GM23338 (cell line): ENCODE measurements around the gene VPS8. TPM values are rescaled to one million over a fixed set of nuclear protein-coding genes. Genes with fewer than 3 reads are reported as not detected.

Source experiments
- ATAC-seq: fragments of 200-7000 bp; cut with Tn5 transposase; 3 replicates; pipeline ENCODE4 v1.9.1; 2020
- DNase-seq: peaks from one replicate; pipeline ENCODE4 v3.0.0-alpha.2; 2015; ENCODE audit warnings: low spot score
- H2AFZ ChIP-seq: fragments of 200-600 bp; sonication (generic); 2 replicates; pipeline ENCODE4 v1.8.0; 2016; ENCODE audit warnings: antibody characterized with exemption, mild to moderate bottlenecking, moderate library complexity
- H3F3A ChIP-seq: fragments of 200-600 bp; sonication (generic); replicated peaks from 2 replicates; pipeline ENCODE4 v1.8.0; 2017; ENCODE audit warnings: antibody characterized with exemption, mixed run types, low read depth
- H3K27ac ChIP-seq: fragments of 200-600 bp; sonication (generic); 2 replicates; pipeline ENCODE4 v1.6.1; 2016; ENCODE audit warnings: low read depth
- H3K27me3 ChIP-seq: fragments of 200-600 bp; sonication (generic); 2 replicates; pipeline ENCODE4 v1.8.0; 2016; ENCODE audit warnings: mild to moderate bottlenecking, mixed run types, moderate library complexity; ENCODE audit not compliant: insufficient read depth
- H3K36me3 ChIP-seq: fragments of 200-600 bp; sonication (generic); 2 replicates; pipeline ENCODE4 v1.8.0; 2016; ENCODE audit warnings: mild to moderate bottlenecking; ENCODE audit not compliant: insufficient read depth
- H3K4me1 ChIP-seq: fragments of 200-600 bp; sonication (generic); 2 replicates; pipeline ENCODE4 v1.8.0; 2016; ENCODE audit warnings: mild to moderate bottlenecking, moderate library complexity; ENCODE audit not compliant: insufficient read depth
- H3K4me2 ChIP-seq: fragments of 200-600 bp; sonication (generic); 2 replicates; pipeline ENCODE4 v1.7.1; 2017; ENCODE audit warnings: mixed run types
- H3K4me3 ChIP-seq: fragments of 200-600 bp; sonication (generic); 2 replicates; pipeline ENCODE4 v1.6.1; 2016; ENCODE audit warnings: mixed run types
- H3K79me2 ChIP-seq: fragments of 200-600 bp; sonication (generic); replicated peaks from 2 replicates; pipeline ENCODE4 v1.8.0; 2017; ENCODE audit warnings: mild to moderate bottlenecking; ENCODE audit not compliant: insufficient read depth
- H3K9me2 ChIP-seq: fragments of 200-600 bp; sonication (generic); 2 replicates; pipeline ENCODE4 v1.8.0; 2017; ENCODE audit not compliant: insufficient read depth
- H4K20me1 ChIP-seq: fragments of 200-600 bp; sonication (generic); replicated peaks from 2 replicates; pipeline ENCODE4 v1.8.0; 2017; ENCODE audit warnings: mild to moderate bottlenecking; ENCODE audit not compliant: insufficient read depth
- H3K27ac Mint-ChIP-seq: 2 replicates; pipeline ENCODE4 v1.8.0; 2020; ENCODE audit warnings: inconsistent platforms, mild to moderate bottlenecking, moderate library complexity, mixed read lengths
- H3K27me3 Mint-ChIP-seq: 3 replicates; pipeline ENCODE4 v1.8.0; 2022; ENCODE audit warnings: low read depth, mild to moderate bottlenecking, moderate library complexity, mixed read lengths, inconsistent platforms; ENCODE audit not compliant: insufficient read depth, poor library complexity
- H3K36me3 Mint-ChIP-seq: 3 replicates; pipeline ENCODE4 v1.8.0; 2021; ENCODE audit warnings: low read depth, mild to moderate bottlenecking, inconsistent platforms, moderate library complexity, mixed read lengths
- H3K4me1 Mint-ChIP-seq: 3 replicates; pipeline ENCODE4 v1.8.0; 2020; ENCODE audit warnings: mild to moderate bottlenecking, inconsistent platforms, mixed read lengths
- H3K4me3 Mint-ChIP-seq: 3 replicates; pipeline ENCODE4 v1.8.0; 2021; ENCODE audit warnings: moderate library complexity, mild to moderate bottlenecking, inconsistent platforms, mixed read lengths
- H3K9me3 Mint-ChIP-seq: 3 replicates; pipeline ENCODE4 v1.8.0; 2020; ENCODE audit warnings: moderate library complexity, mild to moderate bottlenecking, inconsistent platforms, mixed read lengths
- CREB1 ChIP-seq: fragments of 250-450 bp; sonication (Bioruptor Pico); IDR thresholded peaks from 2 replicates; pipeline ENCODE4 v1.5.0; 2020; ENCODE audit warnings: low read depth, mild to moderate bottlenecking, moderate library complexity
- CTCF ChIP-seq, 2 experiments: fragments of 200-600 bp in 1 of 2; sonication (generic) in 1 of 2; conservative IDR thresholded peaks; 2 replicates each; pipeline versions ENCODE4 v1.5.1 to v1.6.1; 2016 to 2017; ENCODE audit warnings: antibody characterized with exemption in 2 of 2, low read depth in 2 of 2, mild to moderate bottlenecking in 2 of 2, moderate library complexity in 1 of 2
- ETS1 ChIP-seq: IDR thresholded peaks from 2 replicates; pipeline ENCODE4 v1.6.1; 2016; ENCODE audit warnings: antibody characterized with exemption
- EZH2 ChIP-seq: fragments of 200-600 bp; sonication (generic); IDR thresholded peaks from one replicate; pipeline ENCODE4 v1.8.0; 2017; ENCODE audit warnings: antibody characterized with exemption, mild to moderate bottlenecking, low read depth; ENCODE audit not compliant: unreplicated experiment
- EZH2phosphoT487 ChIP-seq: fragments of 200-600 bp; sonication (generic); IDR thresholded peaks from one replicate; pipeline ENCODE4 v1.8.1; 2018; ENCODE audit warnings: antibody characterized with exemption; ENCODE audit not compliant: unreplicated experiment
- JUNB ChIP-seq: IDR thresholded peaks from one replicate; pipeline ENCODE4 v1.6.1; 2016; ENCODE audit warnings: antibody characterized with exemption; ENCODE audit not compliant: unreplicated experiment
- NANOG ChIP-seq: IDR thresholded peaks from 2 replicates; pipeline ENCODE4 v1.6.1; 2016; ENCODE audit warnings: antibody characterized with exemption, borderline replicate concordance
- POLR2AphosphoS5 ChIP-seq: IDR thresholded peaks from 2 replicates; pipeline ENCODE4 v1.6.1; 2016; ENCODE audit warnings: antibody characterized with exemption, low read depth
- REST ChIP-seq: IDR thresholded peaks from one replicate; pipeline ENCODE4 v1.6.1; 2018; ENCODE audit warnings: antibody characterized with exemption; ENCODE audit not compliant: unreplicated experiment
- STAT1 ChIP-seq: IDR thresholded peaks from one replicate; pipeline ENCODE4 v1.6.1; 2016; ENCODE audit warnings: antibody characterized with exemption; ENCODE audit not compliant: unreplicated experiment
- ZNF114 ChIP-seq: fragments of 250-450 bp; sonication (Bioruptor Pico); IDR thresholded peaks from 2 replicates; pipeline ENCODE4 v1.5.0; 2020; ENCODE audit warnings: mild to moderate bottlenecking, moderate library complexity
- ZNF331 ChIP-seq: fragments of 250-450 bp; sonication (Bioruptor Pico); IDR thresholded peaks from 2 replicates; pipeline ENCODE4 v1.5.0; 2020; ENCODE audit warnings: low read depth, mild to moderate bottlenecking, moderate library complexity
- ZNF462 ChIP-seq: fragments of 250-450 bp; sonication (Bioruptor Pico); IDR thresholded peaks from 2 replicates; pipeline ENCODE4 v1.5.0; 2020; ENCODE audit warnings: mild to moderate bottlenecking, moderate library complexity
- polyA plus RNA-seq: library from polyadenylated mRNA; unstranded; fragments of >200 nt; fragmentation: Nextera tagmentation; extraction: Ambion mirVana; gene quantifications from 2 replicates; pipeline ENCODE4 v1.2.1, GENCODE V29; 2016
- total RNA-seq: library from RNA; depleted of rRNA; stranded (reverse); fragments of >200 nt; shearing (Covaris generic); gene quantifications from 2 replicates; pipeline ENCODE4 v1.2.3, GENCODE V29; 2014

Gene VPS8
- total and polyA plus RNA-seq, 2 experiments from 2014 or later: 17.3 to 45.5 TPM

- Mint-ChIP-seq H3K4me1 (peaks cover 3% of the 10 kb centered on the region; the same call in 1 of the 3 replicates), H3K9me3 (no peaks in the 10 kb centered on the region), H3K27ac (no peak overlapping the region), H3K36me3 (peaks cover 8% of the 10 kb centered on the region; the same call in 1 of the 3 replicates), H3K4me3 (no peak overlapping the region), H3K27me3 (no peaks in the 10 kb centered on the region)
- Histone ChIP-seq H3K4me1 (no peaks in the 10 kb centered on the region), H3K9me2 (no peaks in the 10 kb centered on the region), H3F3A (no peaks in the 10 kb centered on the region), H2AFZ (no peak overlapping the region), H3K36me3 (peaks cover 6% of the 10 kb centered on the region; the same call in 1 of the 2 replicates), H3K27ac (no peak overlapping the region), H3K4me2 (no peak overlapping the region), H3K4me3 (no peak overlapping the region), H3K79me2 (no peaks in the 10 kb centered on the region), H3K27me3 (no peaks in the 10 kb centered on the region), H4K20me1 (no peaks in the 10 kb centered on the region)
- TF ChIP-seq REST: no peak
- no peak for TF ChIP-seq NANOG
- TF ChIP-seq EZH2: no peak
- TF ChIP-seq CTCF (conservative IDR thresholded peaks at IDR 0.05; ENCODE audit: low read depth in 2 of 2): no peak
- no peak for TF ChIP-seq JUNB
- TF ChIP-seq ETS1: no peak
- TF ChIP-seq ZNF114 (CRISPR knock-in tag): no peak
- no peak for TF ChIP-seq ZNF331 (CRISPR knock-in tag)
- no peak for TF ChIP-seq POLR2AphosphoS5
- no peak for TF ChIP-seq STAT1
- no peak for TF ChIP-seq EZH2phosphoT487
- no peak for TF ChIP-seq CREB1
- no peak for TF ChIP-seq ZNF462 (CRISPR knock-in tag)
- no peak for ATAC-seq
- DNase-seq: no peak
Measured at GRCh38 chr3:184873141-184873540, 61.2 kb downstream of the VPS8 start.
